Spinal cord (tissue), 10 donors: Measurements from ENCODE around the gene POLRMT. TPM values are rescaled to one million over a fixed set of nuclear protein-coding genes. Genes with fewer than 3 reads are reported as not detected.

ENCODE experiments used
- DNase-seq, 6 donors: peaks; one replicate each; pipeline versions ENCODE4 v3.0.0 to v3.0.0-alpha.2; 2013 to 2015; ENCODE audit warnings: low spot score in 6 of 6, low read depth in 4 of 6
- H3K27ac ChIP-seq: one replicate; pipeline ENCODE4 v1.5.1; 2013; ENCODE audit warnings: low read depth, low read length, control low read depth
- H3K27me3 ChIP-seq: one replicate; pipeline ENCODE4 v1.6.1; 2013; ENCODE audit warnings: low read length; ENCODE audit not compliant: control insufficient read depth, insufficient read depth
- H3K36me3 ChIP-seq: one replicate; pipeline ENCODE4 v1.6.1; 2013; ENCODE audit warnings: low read length; ENCODE audit not compliant: control insufficient read depth, insufficient read depth
- H3K4me1 ChIP-seq: one replicate; pipeline ENCODE4 v1.6.1; 2013; ENCODE audit warnings: low read length; ENCODE audit not compliant: control insufficient read depth, insufficient read depth
- H3K4me3 ChIP-seq: one replicate; pipeline ENCODE4 v1.5.1; 2013; ENCODE audit warnings: low read depth, low read length, control low read depth
- H3K9me3 ChIP-seq: one replicate; pipeline ENCODE4 v1.6.1; 2013; ENCODE audit warnings: low read length; ENCODE audit not compliant: control insufficient read depth, insufficient read depth
- WGBS: methylation state at CpG from one replicate; pipeline ENCODE4 v1.1.5; 2013; ENCODE audit warnings: missing lambda C conversion rate; ENCODE audit not compliant: insufficient coverage; 5-methylcytosine and 5-hydroxymethylcytosine counted together
- polyA plus RNA-seq, 2 donors: library from polyadenylated mRNA; unstranded; fragments of 120-200 nt; gene quantifications; one replicate each; pipeline ENCODE4 v1.2.1, GENCODE V29; 2013; ENCODE audit not compliant: insufficient read length in 2 of 2
- total RNA-seq, 2 donors: library from RNA; depleted of rRNA in 1 of 2; stranded (reverse); fragments of 120-200 nt in 1 of 2; fragments of >200 nt in 1 of 2; gene quantifications; one replicate each; pipeline versions ENCODE4 v1.2.3 to v1.2.4, GENCODE V29; 2013 to 2014
- donor health status: healthy.

POLRMT gene
- total and polyA plus RNA-seq, 4 donors = 11.8 to 54.2 (median 46.2) TPM

GRCh38 chr19:648305-648704, 15.0 kb upstream of the POLRMT start:
- Histone ChIP-seq H3K36me3 (peaks cover 100% of the 10 kb centered on the region), H3K4me1 (no peaks in the 10 kb centered on the region)
- WGBS = 92% methylated on average over 25 of the region's 29 CpGs

GRCh38 chr19:647566-648284, 14.4 kb upstream of the POLRMT start:
- no peak overlapping the region for H3K27ac ChIP-seq
- no peak overlapping the region for H3K4me3 ChIP-seq
- no peaks in the 10 kb centered on the region for H3K4me1 ChIP-seq
- H3K36me3 ChIP-seq = peaks cover 100% of the 10 kb centered on the region
- no peaks in the 10 kb centered on the region for H3K9me3 ChIP-seq
- 95% methylated on average over 38 of the region's 52 CpGs for WGBS
- no peak for DNase-seq
- no peaks in the 10 kb centered on the region for H3K27me3 ChIP-seq

More at GRCh38 chr19:648305-648704, 15.0 kb upstream of the POLRMT start:
- Histone ChIP-seq H3K27ac (no peak overlapping the region), H3K9me3 (no peaks in the 10 kb centered on the region), H3K4me3 (no peak overlapping the region), H3K27me3 (no peaks in the 10 kb centered on the region)
- DNase-seq = no peak

GRCh38 chr19:646779-647565, 13.6 kb upstream of the POLRMT start:
- Histone ChIP-seq H3K36me3 (peaks cover 97% of the 10 kb centered on the region), H3K9me3 (no peaks in the 10 kb centered on the region), H3K27me3 (no peaks in the 10 kb centered on the region), H3K4me1 (no peaks in the 10 kb centered on the region), H3K4me3 (no peak overlapping the region), H3K27ac (no peak overlapping the region)
- no peak for DNase-seq
- 91% methylated on average over 44 of the region's 48 CpGs for WGBS

- Histone ChIP-seq H3K4me3 (no peak overlapping the region), H3K27me3 (no peaks in the 10 kb centered on the region), H3K27ac (no peak overlapping the region), H3K9me3 (no peaks in the 10 kb centered on the region), H3K36me3 (peaks cover 95% of the 10 kb centered on the region), H3K4me1 (no peaks in the 10 kb centered on the region)
- DNase-seq = no peak
- 95% methylated on average over 62 of the region's 62 CpGs for WGBS
Measured at GRCh38 chr19:645912-646778, 12.8 kb upstream of the POLRMT start.

GRCh38 chr19:644789-645188, 11.5 kb upstream of the POLRMT start:
- no peak for DNase-seq
- Histone ChIP-seq H3K4me3 (no peak overlapping the region), H3K36me3 (peaks cover 87% of the 10 kb centered on the region), H3K9me3 (no peaks in the 10 kb centered on the region), H3K27ac (no peak overlapping the region), H3K4me1 (peaks cover 5% of the 10 kb centered on the region), H3K27me3 (no peaks in the 10 kb centered on the region)
- 83% methylated on average over 14 of the region's 14 CpGs for WGBS

- Histone ChIP-seq H3K27me3 (no peaks in the 10 kb centered on the region), H3K4me1 (peaks cover 7% of the 10 kb centered on the region), H3K36me3 (peaks cover 82% of the 10 kb centered on the region), H3K9me3 (no peaks in the 10 kb centered on the region), H3K27ac (no peak overlapping the region), H3K4me3 (no peak overlapping the region)
- DNase-seq = no peak
- WGBS = 82% methylated on average over 27 of the region's 28 CpGs
Measured at GRCh38 chr19:644363-644762, 11.0 kb upstream of the POLRMT start.

GRCh38 chr19:643736-644135, 10.4 kb upstream of the POLRMT start:
- no peak for DNase-seq
- Histone ChIP-seq H3K27ac (no peak overlapping the region), H3K4me3 (no peak overlapping the region), H3K36me3 (peaks cover 76% of the 10 kb centered on the region), H3K4me1 (peaks cover 13% of the 10 kb centered on the region), H3K9me3 (no peaks in the 10 kb centered on the region), H3K27me3 (no peaks in the 10 kb centered on the region)
- WGBS = 79% methylated on average over 22 of the region's 24 CpGs

GRCh38 chr19:642767-643727, 9.7 kb upstream of the POLRMT start:
- Histone ChIP-seq H3K4me1 (peaks cover 16% of the 10 kb centered on the region), H3K27ac (no peak overlapping the region), H3K4me3 (no peak overlapping the region), H3K9me3 (no peaks in the 10 kb centered on the region), H3K36me3 (peaks cover 69% of the 10 kb centered on the region), H3K27me3 (no peaks in the 10 kb centered on the region)
- DNase-seq = no peak
- WGBS = 84% methylated on average over 62 of the region's 70 CpGs
